ENCODE measurements around the gene IGSF8. TPM values are rescaled to one million over a fixed set of nuclear protein-coding genes. Genes with fewer than 3 reads are reported as not detected.
A peak's percentile ranks its signal among the peaks of the same experiment; 100 is the strongest.

Gene IGSF8
- total RNA-seq, 1 donor from 2014 or later: 33.2 TPM

DNA sequence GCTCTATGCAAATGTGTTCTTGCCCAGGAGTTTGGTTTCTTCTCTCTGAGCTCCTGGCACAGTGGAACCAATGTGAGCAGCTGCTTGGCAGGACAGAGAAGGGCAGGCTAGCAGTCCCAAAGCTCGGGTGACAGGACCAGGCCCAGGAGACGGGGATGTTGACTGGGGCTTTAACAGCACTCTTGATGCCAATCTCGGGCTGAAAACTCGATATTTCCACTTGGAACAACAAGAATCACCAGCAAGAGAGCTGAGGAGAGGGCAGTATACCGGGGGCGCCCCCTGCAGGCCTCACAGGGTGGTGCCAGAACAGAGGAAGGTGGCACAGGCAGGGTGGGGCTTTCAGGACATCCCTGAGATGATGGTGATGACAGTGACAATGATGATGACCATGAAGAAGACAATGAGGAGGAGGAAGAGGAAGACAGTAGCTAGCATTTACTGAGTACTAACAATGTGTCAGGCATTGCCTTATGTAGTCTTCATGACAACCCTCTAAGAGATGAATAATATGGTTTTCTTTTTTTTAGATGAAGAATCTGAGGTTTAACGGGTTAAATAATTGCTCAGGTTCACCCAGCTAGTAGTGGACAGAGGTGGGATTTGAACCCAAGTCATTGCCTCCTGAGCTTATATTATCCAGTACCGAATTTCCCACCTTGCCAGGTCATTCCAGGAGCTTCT lies 19.8 kb downstream of the IGSF8 start:
- no peak overlapping the region for H3K4me3 Mint-ChIP-seq
- H3K27me3 Mint-ChIP-seq (ENCODE audit: low read depth): peaks cover 79% of the 10 kb centered on the region
- H3K27ac Mint-ChIP-seq: no peak overlapping the region
- no peak for DNase-seq (ENCODE audit: low spot score in 2 of 2, unreplicated experiment in 2 of 2)
- H3K9me3 Mint-ChIP-seq: no peaks in the 10 kb centered on the region
- H3K36me3 Mint-ChIP-seq: no peaks in the 10 kb centered on the region
- TF ChIP-seq, protein P1, sequence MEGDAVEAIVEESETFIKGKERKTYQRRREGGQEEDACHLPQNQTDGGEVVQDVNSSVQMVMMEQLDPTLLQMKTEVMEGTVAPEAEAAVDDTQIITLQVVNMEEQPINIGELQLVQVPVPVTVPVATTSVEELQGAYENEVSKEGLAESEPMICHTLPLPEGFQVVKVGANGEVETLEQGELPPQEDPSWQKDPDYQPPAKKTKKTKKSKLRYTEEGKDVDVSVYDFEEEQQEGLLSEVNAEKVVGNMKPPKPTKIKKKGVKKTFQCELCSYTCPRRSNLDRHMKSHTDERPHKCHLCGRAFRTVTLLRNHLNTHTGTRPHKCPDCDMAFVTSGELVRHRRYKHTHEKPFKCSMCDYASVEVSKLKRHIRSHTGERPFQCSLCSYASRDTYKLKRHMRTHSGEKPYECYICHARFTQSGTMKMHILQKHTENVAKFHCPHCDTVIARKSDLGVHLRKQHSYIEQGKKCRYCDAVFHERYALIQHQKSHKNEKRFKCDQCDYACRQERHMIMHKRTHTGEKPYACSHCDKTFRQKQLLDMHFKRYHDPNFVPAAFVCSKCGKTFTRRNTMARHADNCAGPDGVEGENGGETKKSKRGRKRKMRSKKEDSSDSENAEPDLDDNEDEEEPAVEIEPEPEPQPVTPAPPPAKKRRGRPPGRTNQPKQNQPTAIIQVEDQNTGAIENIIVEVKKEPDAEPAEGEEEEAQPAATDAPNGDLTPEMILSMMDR (IDR thresholded peaks at IDR 0.05; ENCODE audit: unreplicated experiment): peak; percentile 51
- H3K4me1 Mint-ChIP-seq: no peaks in the 10 kb centered on the region

DNA sequence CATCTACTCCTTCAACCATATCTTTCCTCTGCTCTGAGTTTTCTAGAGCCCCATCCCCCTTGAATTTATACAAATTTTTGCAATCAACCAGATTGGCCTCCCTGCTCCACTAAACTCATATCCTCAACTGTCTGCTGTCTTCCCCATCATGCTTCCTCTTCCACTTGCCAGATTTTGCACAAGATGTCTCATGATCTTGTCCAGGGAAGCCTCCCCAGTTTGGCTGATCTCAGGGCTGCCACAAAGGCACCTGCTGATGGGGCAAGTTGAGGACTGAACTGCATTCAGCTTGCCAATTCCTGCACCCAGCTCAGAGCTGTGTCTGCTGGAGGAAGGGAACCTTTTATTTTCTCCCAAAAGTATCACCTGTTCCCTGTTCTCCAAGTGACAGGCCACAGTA lies 20.9 kb downstream of the IGSF8 start:
- no peak overlapping the region for H3K27ac Mint-ChIP-seq
- no peaks in the 10 kb centered on the region for H3K4me1 Mint-ChIP-seq
- DNase-seq (ENCODE audit: low spot score in 2 of 2, unreplicated experiment in 2 of 2): no peak
- TF ChIP-seq, protein P1 (IDR thresholded peaks at IDR 0.05; ENCODE audit: unreplicated experiment): no peak
- no peak overlapping the region for H3K4me3 Mint-ChIP-seq
- H3K36me3 Mint-ChIP-seq: no peaks in the 10 kb centered on the region
- no peaks in the 10 kb centered on the region for H3K9me3 Mint-ChIP-seq
- H3K27me3 Mint-ChIP-seq (ENCODE audit: low read depth): peaks cover 76% of the 10 kb centered on the region

DNA sequence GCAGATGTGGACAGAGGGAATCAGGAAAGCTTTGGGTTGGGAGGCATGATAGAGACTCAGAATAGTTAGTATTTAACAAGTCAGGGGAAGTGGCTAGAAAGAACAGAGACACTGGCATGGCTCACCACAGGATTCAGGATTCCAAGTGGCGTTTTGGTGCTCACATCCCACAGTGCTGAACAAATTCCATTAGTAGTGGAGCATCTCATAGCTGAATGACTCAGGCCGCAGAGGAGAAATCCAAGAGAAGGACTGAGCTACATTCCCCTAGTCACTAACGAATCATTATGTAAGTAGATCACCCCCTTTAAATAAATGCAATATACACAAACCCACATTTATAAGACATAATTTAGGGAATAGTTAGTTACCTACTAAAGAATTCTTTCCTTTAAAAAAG lies 22.1 kb downstream of the IGSF8 start:
- H3K27me3 Mint-ChIP-seq (ENCODE audit: low read depth): peaks cover 74% of the 10 kb centered on the region
- DNase-seq (ENCODE audit: low spot score in 2 of 2, unreplicated experiment in 2 of 2): no peak

DNA sequence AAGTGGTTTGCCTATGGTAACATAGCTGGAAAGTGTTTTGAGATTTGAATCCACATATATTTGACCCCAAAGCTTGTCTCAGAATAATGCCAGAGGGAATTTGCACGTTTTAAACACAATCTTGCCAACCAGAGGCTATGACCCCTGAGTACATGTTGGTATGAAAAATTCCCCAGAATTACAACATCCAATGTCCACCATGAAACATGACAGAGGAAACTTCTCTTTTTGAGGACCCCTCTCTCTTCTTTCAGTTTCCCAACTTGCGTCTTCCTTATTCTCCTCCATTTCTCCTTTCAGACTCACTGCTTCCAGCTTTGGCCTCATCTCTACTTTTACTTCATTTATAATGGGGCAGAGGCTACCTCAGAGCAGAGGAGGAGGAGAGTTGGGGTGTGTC lies 22.6 kb downstream of the IGSF8 start:
- no peaks in the 10 kb centered on the region for H3K4me1 Mint-ChIP-seq
- H3K27ac Mint-ChIP-seq: no peak overlapping the region
- H3K9me3 Mint-ChIP-seq: no peaks in the 10 kb centered on the region
- H3K4me3 Mint-ChIP-seq: no peak overlapping the region
- H3K36me3 Mint-ChIP-seq: no peaks in the 10 kb centered on the region
- H3K27me3 Mint-ChIP-seq (ENCODE audit: low read depth): peaks cover 71% of the 10 kb centered on the region
- TF ChIP-seq, protein P1 (IDR thresholded peaks at IDR 0.05; ENCODE audit: unreplicated experiment): no peak
- no peak for DNase-seq (ENCODE audit: low spot score in 2 of 2, unreplicated experiment in 2 of 2)

More for the DNA sequence above, 22.1 kb downstream of the IGSF8 start:
- no peaks in the 10 kb centered on the region for H3K36me3 Mint-ChIP-seq
- TF ChIP-seq, protein P1 (IDR thresholded peaks at IDR 0.05; ENCODE audit: unreplicated experiment): no peak
- no peaks in the 10 kb centered on the region for H3K4me1 Mint-ChIP-seq
- H3K4me3 Mint-ChIP-seq: no peak overlapping the region
- H3K9me3 Mint-ChIP-seq: no peaks in the 10 kb centered on the region
- no peak overlapping the region for H3K27ac Mint-ChIP-seq

DNA sequence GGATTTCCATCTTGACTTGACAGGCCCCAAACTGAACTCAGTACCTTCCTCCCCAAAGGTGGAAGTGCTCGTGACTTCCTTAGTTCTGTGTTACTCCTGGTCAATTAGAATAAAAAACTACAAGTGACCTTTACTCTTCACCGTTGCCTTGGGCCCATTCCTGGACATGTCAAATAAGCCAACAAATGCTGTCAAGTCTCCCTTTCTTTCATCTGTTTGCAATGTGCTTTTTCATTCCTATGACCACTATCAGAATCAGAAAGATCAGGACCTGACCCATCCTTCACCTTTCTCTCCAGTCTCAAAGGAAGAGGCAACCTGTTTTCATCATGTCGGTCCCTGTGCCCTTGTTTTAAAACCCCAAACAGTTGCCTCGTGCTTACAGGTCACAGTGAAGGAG lies 23.6 kb downstream of the IGSF8 start:
- TF ChIP-seq, protein P1 (IDR thresholded peaks at IDR 0.05; ENCODE audit: unreplicated experiment): no peak
- no peak for DNase-seq (ENCODE audit: low spot score in 2 of 2, unreplicated experiment in 2 of 2)
- no peak overlapping the region for H3K27ac Mint-ChIP-seq
- no peaks in the 10 kb centered on the region for H3K9me3 Mint-ChIP-seq
- H3K36me3 Mint-ChIP-seq: no peaks in the 10 kb centered on the region
- H3K27me3 Mint-ChIP-seq (ENCODE audit: low read depth): peaks cover 68% of the 10 kb centered on the region
- H3K4me3 Mint-ChIP-seq: no peak overlapping the region
- peaks cover 6% of the 10 kb centered on the region for H3K4me1 Mint-ChIP-seq

Measured in mesothelial cell of epicardium (in vitro differentiated cells).